Adrenal gland (tissue), 12 donors: ENCODE results near the gene EEF1AKMT1. TPM values are rescaled to one million over a fixed set of nuclear protein-coding genes. Genes with fewer than 3 reads are reported as not detected.

ENCODE experiments used
- DNase-seq, 7 donors: peaks; one replicate each; pipeline ENCODE4 v3.0.0-alpha.2; 2019 to 2020
- H3K27ac ChIP-seq, 5 donors: fragments of 200-600 bp; sonication (generic) in 4 of 5; 1 replicate in 3 of 5; 2 replicates in 2 of 5; pipeline versions ENCODE4 v1.5.1 to v1.8.0; 2016 to 2020; ENCODE audit warnings: mild to moderate bottlenecking in 1 of 5
- H3K27me3 ChIP-seq: fragments of 200-600 bp; 2 replicates; pipeline ENCODE4 v1.8.0; 2021
- H3K36me3 ChIP-seq, 2 donors: fragments of 200-600 bp; replicated peaks in 1 of 2; 1 replicate in 1 of 2; 2 replicates in 1 of 2; pipeline versions ENCODE4 v1.5.1 to v1.8.0; 2018 to 2022
- H3K4me1 ChIP-seq, 2 donors: fragments of 200-600 bp; replicated peaks in 1 of 2; 1 replicate in 1 of 2; 2 replicates in 1 of 2; pipeline versions ENCODE4 v1.5.1 to v1.8.0; 2018 to 2021
- H3K4me3 ChIP-seq, 4 donors: fragments of 200-600 bp; sonication (generic) in 3 of 4; one replicate each; pipeline ENCODE4 v1.5.1; 2016 to 2018
- H3K9me3 ChIP-seq, 3 donors: fragments of 200-600 bp; sonication (generic) in 1 of 3; replicated peaks in 1 of 3; 1 replicate in 2 of 3; 2 replicates in 1 of 3; pipeline versions ENCODE4 v1.5.1 to v1.8.0; 2016 to 2021
- CTCF ChIP-seq, 6 experiments: fragments of 450-650 bp in 4 of 6; fragments of 200-600 bp in 2 of 6; sonication (generic) in 1 of 6; IDR thresholded peaks; 1 replicate in 5 of 6; 2 replicates in 1 of 6; pipeline versions ENCODE4 v1.5.1 to v1.8.0; 2016 to 2021; ENCODE audit warnings: antibody characterized with exemption in 6 of 6, mild to moderate bottlenecking in 2 of 6, moderate library complexity in 1 of 6
- POLR2A ChIP-seq, 2 donors: fragments of 450-650 bp; IDR thresholded peaks; one replicate each; pipeline ENCODE4 v1.6.1; 2017; ENCODE audit warnings: antibody characterized with exemption in 2 of 2, mild to moderate bottlenecking in 2 of 2, moderate library complexity in 1 of 2
- WGBS, 4 donors: extraction: QIAGEN DNeasy Blood & Tissue Kit in 2 of 4; methylation state at CpG; one replicate each; pipeline versions ENCODE4 v1.1.5 to v1.1.7; 2013 to 2017; 5-methylcytosine and 5-hydroxymethylcytosine counted together
- intact Hi-C, 2 donors: fragments of 100-400 bp; cut with DNase I; formaldehyde crosslinking; loops; one replicate each; pipeline versions ENCODE4 v1.14.1 to v1.15.0; 2022 to 2023
- polyA plus RNA-seq, 3 donors: library from polyadenylated mRNA; stranded (reverse); fragments of 200-250 nt in 2 of 3; fragments of 350-450 nt in 1 of 3; fragmentation: Illumina TruSeq in 1 of 3; extraction: RNeasy Lipid Tissue Mini Kit (QIAGEN cat#74804) in 1 of 3; gene quantifications; one replicate each; pipeline ENCODE4 v1.2.3, GENCODE V29; 2013 to 2014
- total RNA-seq, 9 donors: library from RNA; depleted of rRNA in 4 of 9; stranded (reverse); fragments of >200 nt in 4 of 9; fragments of 120-200 nt in 1 of 9; fragmentation: NEBNext Ultra II Directional in 1 of 9; extraction: Animal tissue kit (Norgen Biotek cat#: 25700) in 1 of 9; gene quantifications; one replicate each; pipeline versions ENCODE4 v1.1.0 to v1.2.4, GENCODE V29; 2013 to 2023
- donor health status: healthy with polysubstance abuse.
- donor health status: Bipolar disorder and iron deficiency.
- donor health status: DM: yes; HTN: yes; CAD: no.
- donor health status: DM: no; HTN: no; CAD: no.
- donor health status: DM: no; HTN: no; CAD: no.
- donor health status: DM: yes; HTN: yes; CAD: no.

EEF1AKMT1 gene
- total and polyA plus RNA-seq, 12 donors: 6.8 to 20.0 (median 13.8) TPM

GRCh38 chr13:20714563-20715329 lies 59.0 kb downstream of the EEF1AKMT1 start:
- peaks cover 5 to 24% of the 10 kb centered on the region in 2 donors for H3K4me1 ChIP-seq
- peak in 3 of 7 donors; percentile 30 to 44 (median 42) for DNase-seq
- no peaks in the 10 kb centered on the region for H3K9me3 ChIP-seq
- H3K36me3 ChIP-seq: no peaks in the 10 kb centered on the region
- no peak for TF ChIP-seq POLR2A (IDR thresholded peaks at IDR 0.05)
- no peak for TF ChIP-seq CTCF (IDR thresholded peaks at IDR 0.05)
- 51 to 66% (median 57%) methylated on average over 6 to 9 of the region's 9 CpGs for WGBS, 4 donors
- intact Hi-C loops: loop anchor here (5.0 to 10.0 kb wide), 4 partner anchors 108 to 220 kb away; no protein-coding TSS in a partner anchor
- peak overlapping the region in 2 of 5 donors; percentile 50 to 53 for H3K27ac ChIP-seq
- no peak overlapping the region for H3K4me3 ChIP-seq
- no peaks in the 10 kb centered on the region for H3K27me3 ChIP-seq

- DNase-seq: no peak
- Histone ChIP-seq H3K27ac (peak overlapping the region in 2 of 5 donors; percentile 50 to 53), H3K36me3 (no peaks in the 10 kb centered on the region), H3K4me1 (peaks cover 5 to 24% of the 10 kb centered on the region in 2 donors), H3K9me3 (no peaks in the 10 kb centered on the region), H3K27me3 (no peaks in the 10 kb centered on the region), H3K4me3 (no peak overlapping the region)
- intact Hi-C loops: loop anchor here (5.0 to 10.0 kb wide), 3 partner anchors 108 to 219 kb away; no protein-coding TSS in a partner anchor
- TF ChIP-seq POLR2A (IDR thresholded peaks at IDR 0.05) (no peak), CTCF (IDR thresholded peaks at IDR 0.05) (no peak)
- 65 to 81% (median 74%) methylated on average over 8 of the region's 8 CpGs for WGBS, 4 donors
These were observed 59.6 kb downstream of the EEF1AKMT1 start for GRCh38 chr13:20714161-20714560.

- peak in 1 of 2 donors; percentile 15 for TF ChIP-seq POLR2A (IDR thresholded peaks at IDR 0.05)
- TF ChIP-seq CTCF (IDR thresholded peaks at IDR 0.05): no peak
- H3K27me3 ChIP-seq: no peaks in the 10 kb centered on the region
- no peak overlapping the region for H3K4me3 ChIP-seq
- peak overlapping the region in 2 of 5 donors; percentile 50 to 62 for H3K27ac ChIP-seq
- WGBS, 4 donors: 28 to 43% (median 39%) methylated on average over 11 of the region's 11 CpGs
- H3K4me1 ChIP-seq: peaks cover 5 to 24% of the 10 kb centered on the region in 2 donors
- peak in 5 of 7 donors; percentile 54 to 79 (median 69) for DNase-seq
- no peaks in the 10 kb centered on the region for H3K9me3 ChIP-seq
- no peaks in the 10 kb centered on the region for H3K36me3 ChIP-seq
- intact Hi-C loops: loop anchor here (5.0 to 10.0 kb wide), 3 partner anchors 109 to 219 kb away; no protein-coding TSS in a partner anchor
These were observed 60.0 kb downstream of the EEF1AKMT1 start for GRCh38 chr13:20713751-20714150.

- no peak for DNase-seq
- peak overlapping the region in 3 of 5 donors; percentile 18 to 62 (median 50) for H3K27ac ChIP-seq
- TF ChIP-seq POLR2A (IDR thresholded peaks at IDR 0.05) (no peak), CTCF (IDR thresholded peaks at IDR 0.05) (no peak)
- H3K36me3 ChIP-seq: no peaks in the 10 kb centered on the region
- no peaks in the 10 kb centered on the region for H3K27me3 ChIP-seq
- WGBS, 4 donors: 13 to 28% (median 17%) methylated on average over 11 of the region's 11 CpGs
- H3K4me3 ChIP-seq: peak overlapping the region in 2 of 4 donors; percentile 23 to 34
- no peaks in the 10 kb centered on the region for H3K9me3 ChIP-seq
- intact Hi-C loops: loop anchor here (5.0 to 10.0 kb wide), 3 partner anchors 109 to 218 kb away; no protein-coding TSS in a partner anchor
- peaks cover 5 to 24% of the 10 kb centered on the region in 2 donors for H3K4me1 ChIP-seq
These were observed 60.8 kb downstream of the EEF1AKMT1 start for GRCh38 chr13:20713014-20713376.
